H9 (cell line): ENCODE data around the gene PLIN3. TPM values are rescaled to one million over a fixed set of nuclear protein-coding genes. Genes with fewer than 3 reads are reported as not detected.

Experiments
- DNase-seq: peaks from one replicate; pipeline ENCODE4 v3.0.0-alpha.2; 2017
- H2AFZ ChIP-seq: one replicate; pipeline ENCODE4 v1.6.1; 2013; ENCODE audit warnings: mild to moderate bottlenecking, low read length, control low read depth, moderate library complexity
- H2AK5ac ChIP-seq: 2 replicates; pipeline ENCODE4 v1.6.1; 2013; ENCODE audit warnings: low read length, control low read depth, mixed read lengths; ENCODE audit not compliant: insufficient read length
- H2BK120ac ChIP-seq: one replicate; pipeline ENCODE4 v1.6.1; 2013; ENCODE audit warnings: low read depth, mild to moderate bottlenecking, low read length, control low read depth, inconsistent platforms; ENCODE audit not compliant: poor library complexity, severe bottlenecking
- H2BK12ac ChIP-seq: 2 replicates; pipeline ENCODE4 v1.6.1; 2013; ENCODE audit warnings: low read length, control low read depth, mixed read lengths, low read depth; ENCODE audit not compliant: insufficient read length
- H2BK15ac ChIP-seq: 2 replicates; pipeline ENCODE4 v1.6.1; 2013; ENCODE audit warnings: low read depth, low read length, control low read depth
- H2BK20ac ChIP-seq: one replicate; pipeline ENCODE4 v1.6.1; 2013; ENCODE audit warnings: low read depth, mild to moderate bottlenecking, low read length, control low read depth, inconsistent platforms; ENCODE audit not compliant: poor library complexity, severe bottlenecking
- H2BK5ac ChIP-seq: 2 replicates; pipeline ENCODE4 v1.6.1; 2013; ENCODE audit warnings: low read length, control low read depth, mixed read lengths; ENCODE audit not compliant: insufficient read length
- H3K14ac ChIP-seq: 2 replicates; pipeline ENCODE4 v1.6.1; 2013; ENCODE audit warnings: low read length, control low read depth; ENCODE audit not compliant: insufficient read depth
- H3K18ac ChIP-seq: 2 replicates; pipeline ENCODE4 v1.6.1; 2013; ENCODE audit warnings: low read depth, mild to moderate bottlenecking, mixed read lengths, low read length, control low read depth; ENCODE audit not compliant: insufficient read length
- H3K23ac ChIP-seq: 2 replicates; pipeline ENCODE4 v1.6.1; 2013; ENCODE audit warnings: low read length, control low read depth, mixed read lengths, low read depth; ENCODE audit not compliant: insufficient read length
- H3K23me2 ChIP-seq: 2 replicates; pipeline ENCODE4 v1.6.1; 2013; ENCODE audit warnings: low read depth, mild to moderate bottlenecking, mixed read lengths, low read length, control low read depth; ENCODE audit not compliant: insufficient read length, poor library complexity, severe bottlenecking
- H3K27ac ChIP-seq: 2 replicates; pipeline ENCODE4 v1.5.1; 2013; ENCODE audit warnings: low read length, control low read depth, mixed read lengths, low read depth; ENCODE audit not compliant: insufficient read length
- H3K27me3 ChIP-seq: 2 replicates; pipeline ENCODE4 v1.6.1; 2013; ENCODE audit warnings: low read length, control low read depth, inconsistent platforms; ENCODE audit not compliant: insufficient read depth
- H3K4ac ChIP-seq: 2 replicates; pipeline ENCODE4 v1.6.1; 2013; ENCODE audit warnings: low read depth, mild to moderate bottlenecking, control low read depth, inconsistent platforms, low read length, moderate library complexity
- H3K4me1 ChIP-seq: 2 replicates; pipeline ENCODE4 v1.6.1; 2013; ENCODE audit warnings: low read length, control low read depth, inconsistent platforms; ENCODE audit not compliant: insufficient read depth
- H3K4me2 ChIP-seq: 2 replicates; pipeline ENCODE4 v1.6.1; 2013; ENCODE audit warnings: low read length, control low read depth, mixed read lengths; ENCODE audit not compliant: insufficient read length, insufficient read depth
- H3K56ac ChIP-seq: 2 replicates; pipeline ENCODE4 v1.6.1; 2013; ENCODE audit warnings: low read depth, mild to moderate bottlenecking, mixed read lengths, low read length, control low read depth; ENCODE audit not compliant: insufficient read length
- H3K79me1 ChIP-seq: 2 replicates; pipeline ENCODE4 v1.6.1; 2013; ENCODE audit warnings: low read depth, mild to moderate bottlenecking, moderate library complexity, low read length, control low read depth, inconsistent platforms; ENCODE audit not compliant: insufficient read depth, poor library complexity, severe bottlenecking
- H3K79me2 ChIP-seq: 2 replicates; pipeline ENCODE4 v1.6.1; 2013; ENCODE audit warnings: low read length, control low read depth, inconsistent platforms; ENCODE audit not compliant: insufficient read depth
- H3K9ac ChIP-seq: 2 replicates; pipeline ENCODE4 v1.6.1; 2013; ENCODE audit warnings: low read length, control low read depth, mixed read lengths; ENCODE audit not compliant: insufficient read length; ENCODE audit errors: extremely low read depth
- H3K9me3 ChIP-seq: one replicate; pipeline ENCODE4 v1.6.1; 2013; ENCODE audit warnings: low read depth, low read length, inconsistent platforms; ENCODE audit not compliant: control insufficient read depth
- H3T11ph ChIP-seq: one replicate; pipeline ENCODE4 v1.6.1; 2013; ENCODE audit warnings: mild to moderate bottlenecking, low read length, control low read depth, inconsistent platforms
- H4K20me1 ChIP-seq: one replicate; pipeline ENCODE4 v1.6.1; 2013; ENCODE audit not compliant: control insufficient read depth, insufficient read length, insufficient read depth
- H4K5ac ChIP-seq: 2 replicates; pipeline ENCODE4 v1.6.1; 2013; ENCODE audit warnings: low read depth, mild to moderate bottlenecking, mixed read lengths, low read length, control low read depth; ENCODE audit not compliant: insufficient read length
- H4K8ac ChIP-seq: replicated peaks from 2 replicates; pipeline ENCODE4 v1.6.1; 2013; ENCODE audit warnings: low read length, control low read depth, mixed read lengths, low read depth; ENCODE audit not compliant: insufficient read length
- H4K91ac ChIP-seq: 2 replicates; pipeline ENCODE4 v1.6.1; 2013; ENCODE audit warnings: low read depth, mild to moderate bottlenecking, moderate library complexity, mixed read lengths, low read length, control low read depth; ENCODE audit not compliant: insufficient read length
- H3K27ac Mint-ChIP-seq, 3 experiments: 2 replicates in 2 of 3; 3 replicates in 1 of 3; pipeline ENCODE4 v1.8.0; 2020 to 2021; ENCODE audit warnings: mixed read lengths in 3 of 3, mild to moderate bottlenecking in 1 of 3, moderate library complexity in 1 of 3
- H3K27me3 Mint-ChIP-seq: 2 replicates; pipeline ENCODE4 v1.8.0; 2021; ENCODE audit warnings: low read depth, mild to moderate bottlenecking, moderate library complexity, mixed read lengths
- H3K36me3 Mint-ChIP-seq, 3 experiments: 2 replicates in 2 of 3; 3 replicates in 1 of 3; pipeline ENCODE4 v1.8.0; 2020 to 2021; ENCODE audit warnings: low read depth in 3 of 3, mixed read lengths in 3 of 3; ENCODE audit not compliant: insufficient read depth in 1 of 3
- H3K4me1 Mint-ChIP-seq, 2 experiments: 2 replicates each; pipeline ENCODE4 v1.8.0; 2020; ENCODE audit warnings: mixed read lengths in 2 of 2
- H3K4me3 Mint-ChIP-seq, 2 experiments: 2 replicates in 1 of 2; 3 replicates in 1 of 2; pipeline ENCODE4 v1.8.0; 2020 to 2021; ENCODE audit warnings: mild to moderate bottlenecking in 2 of 2, mixed read lengths in 2 of 2, moderate library complexity in 1 of 2
- H3K9me3 Mint-ChIP-seq, 2 experiments: 2 replicates in 1 of 2; 3 replicates in 1 of 2; pipeline ENCODE4 v1.8.0; 2020; ENCODE audit warnings: mild to moderate bottlenecking in 2 of 2, mixed read lengths in 2 of 2, moderate library complexity in 1 of 2
- WGBS: extraction: QIAGEN DNeasy Blood & Tissue Kit; methylation state at CpG from one replicate; pipeline ENCODE4 v1.1.7; 2013; ENCODE audit warnings: missing lambda C conversion rate, low lambda C conversion rate, mixed read lengths; ENCODE audit not compliant: insufficient read length; ENCODE audit errors: extremely low coverage; 5-methylcytosine and 5-hydroxymethylcytosine counted together
- total RNA-seq: library from RNA; stranded (reverse); gene quantifications from 2 replicates; pipeline ENCODE4 v1.2.1, GENCODE V29; 2021
- TF ChIP-seq, protein P1 (sequence below): fragments of 200-600 bp; sonication (generic); conservative IDR thresholded peaks from 3 replicates; pipeline ENCODE4 v1.8.0; 2021; ENCODE audit warnings: antibody characterized with exemption, mild to moderate bottlenecking

Gene PLIN3
- total RNA-seq, 1 experiment from 2014 or later = 61.8 TPM

DNA sequence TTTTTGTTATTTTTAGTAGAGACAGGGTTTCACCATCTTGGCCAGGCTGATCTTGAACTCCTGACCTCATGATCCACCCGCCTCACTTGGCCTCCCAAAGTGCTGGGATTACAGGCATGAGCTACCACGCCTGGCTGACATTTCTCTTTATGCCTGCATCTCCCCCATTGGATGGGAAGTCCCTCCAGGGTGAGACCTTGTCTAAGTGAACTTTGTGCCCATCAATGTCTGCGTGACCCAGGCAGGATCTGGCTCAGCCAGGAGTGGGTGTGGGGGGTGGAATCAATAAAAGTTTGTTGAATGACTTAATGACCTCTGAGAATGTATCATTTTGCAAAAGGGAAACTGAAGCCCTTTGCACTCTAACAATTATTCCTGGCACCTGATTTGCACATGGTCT lies 37.0 kb upstream of the PLIN3 start:
- H3K9me3 ChIP-seq = no peaks in the 10 kb centered on the region
- no peak for DNase-seq
- no peak overlapping the region for H2AK5ac ChIP-seq
- H3K23ac ChIP-seq = no peak overlapping the region
- H4K91ac ChIP-seq = no peak overlapping the region
- H2BK12ac ChIP-seq = no peak overlapping the region
- H3K27ac Mint-ChIP-seq = no peak overlapping the region
- no peak overlapping the region for H2BK120ac ChIP-seq
- no peak overlapping the region for H3T11ph ChIP-seq
- H3K4ac ChIP-seq = no peak overlapping the region
- H3K4me1 ChIP-seq = no peaks in the 10 kb centered on the region
- no peak overlapping the region for H4K8ac ChIP-seq
- H3K4me1 Mint-ChIP-seq = peaks cover 9 to 18% of the 10 kb centered on the region in 2 experiments
- H2AFZ ChIP-seq = no peak overlapping the region
- no peak overlapping the region for H3K4me2 ChIP-seq
- no peak overlapping the region for H2BK20ac ChIP-seq
- no peak overlapping the region for H3K14ac ChIP-seq
- TF ChIP-seq, protein P1, sequence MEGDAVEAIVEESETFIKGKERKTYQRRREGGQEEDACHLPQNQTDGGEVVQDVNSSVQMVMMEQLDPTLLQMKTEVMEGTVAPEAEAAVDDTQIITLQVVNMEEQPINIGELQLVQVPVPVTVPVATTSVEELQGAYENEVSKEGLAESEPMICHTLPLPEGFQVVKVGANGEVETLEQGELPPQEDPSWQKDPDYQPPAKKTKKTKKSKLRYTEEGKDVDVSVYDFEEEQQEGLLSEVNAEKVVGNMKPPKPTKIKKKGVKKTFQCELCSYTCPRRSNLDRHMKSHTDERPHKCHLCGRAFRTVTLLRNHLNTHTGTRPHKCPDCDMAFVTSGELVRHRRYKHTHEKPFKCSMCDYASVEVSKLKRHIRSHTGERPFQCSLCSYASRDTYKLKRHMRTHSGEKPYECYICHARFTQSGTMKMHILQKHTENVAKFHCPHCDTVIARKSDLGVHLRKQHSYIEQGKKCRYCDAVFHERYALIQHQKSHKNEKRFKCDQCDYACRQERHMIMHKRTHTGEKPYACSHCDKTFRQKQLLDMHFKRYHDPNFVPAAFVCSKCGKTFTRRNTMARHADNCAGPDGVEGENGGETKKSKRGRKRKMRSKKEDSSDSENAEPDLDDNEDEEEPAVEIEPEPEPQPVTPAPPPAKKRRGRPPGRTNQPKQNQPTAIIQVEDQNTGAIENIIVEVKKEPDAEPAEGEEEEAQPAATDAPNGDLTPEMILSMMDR = no peak
- no peak overlapping the region for H3K9ac ChIP-seq
- no peak overlapping the region for H3K27ac ChIP-seq
- no peak overlapping the region for H3K4me3 Mint-ChIP-seq
- H3K56ac ChIP-seq = no peak overlapping the region
- H3K27me3 ChIP-seq = no peaks in the 10 kb centered on the region
- H2BK5ac ChIP-seq = no peak overlapping the region
- H2BK15ac ChIP-seq = no peak overlapping the region
- H3K36me3 Mint-ChIP-seq = no peaks in the 10 kb centered on the region
- no peaks in the 10 kb centered on the region for H3K79me2 ChIP-seq
- H3K9me3 Mint-ChIP-seq = no peaks in the 10 kb centered on the region; a peak in 1 of 5 replicates
- no CpG with 5 or more reads among the region's 3 CpGs for WGBS
- no peaks in the 10 kb centered on the region for H3K79me1 ChIP-seq
- no peak overlapping the region for H4K5ac ChIP-seq
- no peak overlapping the region for H3K18ac ChIP-seq
- H3K27me3 Mint-ChIP-seq = peaks cover 48% of the 10 kb centered on the region
- no peaks in the 10 kb centered on the region for H3K23me2 ChIP-seq
- H4K20me1 ChIP-seq = no peaks in the 10 kb centered on the region
